A172 (cell line): ENCODE data around the gene ZNF584. TPM values are rescaled to one million over a fixed set of nuclear protein-coding genes. Genes with fewer than 3 reads are reported as not detected.

Source experiments
- DNase-seq: peaks from one replicate; pipeline ENCODE4 v3.0.0-alpha.2; 2015; ENCODE audit warnings: low spot score
- total RNA-seq: library from RNA; depleted of rRNA; stranded (reverse); fragments of >200 nt; shearing (Covaris generic); gene quantifications from 2 replicates; pipeline ENCODE4 v1.2.3, GENCODE V29; 2014

ZNF584 gene
- total RNA-seq, 1 experiment from 2014 or later, result 42.1 TPM

DNA sequence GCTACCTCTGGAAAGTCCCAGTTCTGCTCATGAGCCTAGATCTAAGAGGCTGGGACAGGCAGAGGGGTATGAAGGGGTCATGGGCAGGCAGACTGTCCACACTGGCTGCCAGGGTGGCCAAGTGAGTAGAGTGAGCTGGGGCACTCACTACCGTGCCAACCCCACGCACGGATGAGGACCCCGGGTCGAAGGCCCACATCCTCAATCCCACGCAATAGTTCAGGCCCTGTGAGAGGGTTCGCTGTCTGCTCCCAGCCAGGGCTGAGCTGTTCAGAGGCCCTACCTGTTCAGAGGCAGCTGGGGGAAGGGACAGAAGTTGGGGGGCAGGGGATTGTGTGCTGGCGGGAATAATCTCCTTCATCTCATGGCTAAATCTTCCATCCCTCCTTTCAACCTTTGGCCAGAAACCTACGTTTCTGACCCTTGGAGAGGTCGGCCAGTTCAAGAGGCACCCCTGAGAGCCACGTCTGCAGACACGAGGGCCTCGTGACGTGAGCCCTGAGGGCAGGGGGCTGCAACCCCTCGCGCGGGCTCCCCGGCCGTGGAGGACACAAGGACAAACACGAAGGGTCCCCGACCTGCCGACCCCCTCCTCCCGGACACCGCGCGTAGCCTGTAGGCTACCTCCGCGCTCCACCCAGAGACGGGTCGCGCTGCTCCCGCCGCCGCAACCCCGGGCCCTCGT is 22.4 kb upstream of the ZNF584 start:
- DNase-seq, result no peak

DNA sequence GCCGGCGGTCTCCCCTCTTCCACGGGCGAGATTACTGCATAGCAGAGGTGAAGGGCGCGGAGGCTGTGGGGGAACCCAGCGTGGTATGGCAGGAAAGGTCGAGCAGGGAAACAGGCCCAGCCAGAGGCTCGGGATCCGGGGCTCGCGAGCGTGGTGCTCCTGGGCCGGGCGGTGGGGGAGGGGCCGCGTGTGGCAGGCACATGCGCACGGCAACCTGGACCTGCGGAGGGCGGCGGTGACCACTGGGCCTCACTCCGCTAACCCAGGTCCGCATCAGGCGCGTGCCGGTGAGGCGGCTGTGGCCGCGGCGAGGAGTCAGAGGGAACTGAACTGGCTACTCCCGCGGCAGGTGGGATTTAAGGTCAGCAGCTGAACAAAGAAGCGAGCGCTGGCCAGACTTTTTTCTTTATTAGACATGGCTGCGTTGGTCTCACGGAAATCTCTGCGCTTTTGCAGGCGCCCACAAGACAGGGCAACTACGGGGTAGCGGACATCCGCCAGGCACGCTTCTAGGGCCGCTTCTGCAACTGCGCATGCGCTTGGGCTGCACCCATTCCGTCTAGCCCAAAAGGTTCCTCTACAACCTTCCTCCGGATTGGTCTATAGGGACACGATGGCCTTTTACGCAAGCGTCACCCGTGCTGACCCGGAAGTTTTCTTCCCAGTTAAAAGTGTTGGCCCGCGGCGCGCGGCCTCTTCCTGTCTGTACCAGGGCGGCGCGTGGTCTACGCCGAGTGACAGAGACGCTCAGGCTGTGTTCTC is 21.7 kb upstream of the ZNF584 start, which contains the start of gene RPS5:
Gene RPS5, plus strand, starts transcription at position 694 of the 762 bp plus-strand sequence. CDS start 869 bp downstream, outside the sequence.
- peak; percentile 100 for DNase-seq

DNA sequence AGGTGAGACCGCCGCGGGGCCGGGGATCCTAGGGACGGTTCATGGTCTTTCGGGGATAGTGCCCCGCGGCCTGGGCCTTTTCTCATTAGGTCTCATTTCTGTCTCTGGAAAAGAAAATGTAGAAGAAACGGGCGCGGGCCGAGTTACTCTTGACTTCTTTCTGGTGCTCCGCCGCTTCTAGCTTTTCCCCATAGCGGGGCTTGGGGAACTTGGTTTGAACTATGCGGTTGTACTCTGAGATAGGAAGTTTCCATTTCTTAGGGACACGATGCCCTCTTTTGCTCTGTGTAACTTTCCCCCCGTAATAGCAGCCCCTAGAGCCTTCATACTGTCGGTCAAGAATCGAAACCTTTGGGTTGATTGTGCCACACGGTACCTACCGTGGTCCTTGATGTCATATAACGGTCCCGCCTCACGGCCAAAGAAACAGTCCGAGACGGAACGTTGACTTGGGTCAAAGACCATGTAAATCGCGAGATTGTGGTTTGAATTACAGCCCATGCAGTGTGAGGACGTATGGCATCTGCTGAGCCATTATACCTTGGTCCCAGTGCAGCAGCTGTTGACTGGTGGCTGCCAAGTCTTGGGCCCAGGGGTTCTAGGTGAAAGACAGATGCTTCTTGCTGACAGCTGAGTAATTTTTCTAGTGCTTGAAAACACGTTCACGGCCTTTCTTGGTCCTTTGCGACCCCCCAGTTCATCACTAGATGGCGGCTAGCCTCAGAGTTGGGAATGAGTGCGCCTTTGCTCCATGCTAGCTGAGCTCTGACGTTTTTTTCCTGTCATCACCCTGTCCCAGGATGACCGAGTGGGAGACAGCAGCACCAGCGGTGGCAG is 20.9 kb upstream of the ZNF584 start:
- DNase-seq, result no peak

DNA sequence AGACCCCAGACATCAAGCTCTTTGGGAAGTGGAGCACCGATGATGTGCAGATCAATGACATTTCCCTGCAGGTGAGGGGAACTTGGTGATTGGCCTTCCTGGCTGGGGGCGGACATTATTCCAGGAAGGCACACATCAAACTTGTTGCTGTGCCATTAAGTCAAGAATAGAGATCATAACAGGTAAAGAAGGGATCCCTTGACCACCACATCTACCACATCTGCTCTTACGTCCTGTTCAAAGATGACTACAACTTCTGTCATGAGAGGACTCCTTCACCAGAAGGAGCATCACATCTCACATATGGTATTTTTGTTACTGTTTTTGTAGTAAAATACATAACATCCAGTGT is 20.3 kb upstream of the ZNF584 start:
- DNase-seq, result no peak

DNA sequence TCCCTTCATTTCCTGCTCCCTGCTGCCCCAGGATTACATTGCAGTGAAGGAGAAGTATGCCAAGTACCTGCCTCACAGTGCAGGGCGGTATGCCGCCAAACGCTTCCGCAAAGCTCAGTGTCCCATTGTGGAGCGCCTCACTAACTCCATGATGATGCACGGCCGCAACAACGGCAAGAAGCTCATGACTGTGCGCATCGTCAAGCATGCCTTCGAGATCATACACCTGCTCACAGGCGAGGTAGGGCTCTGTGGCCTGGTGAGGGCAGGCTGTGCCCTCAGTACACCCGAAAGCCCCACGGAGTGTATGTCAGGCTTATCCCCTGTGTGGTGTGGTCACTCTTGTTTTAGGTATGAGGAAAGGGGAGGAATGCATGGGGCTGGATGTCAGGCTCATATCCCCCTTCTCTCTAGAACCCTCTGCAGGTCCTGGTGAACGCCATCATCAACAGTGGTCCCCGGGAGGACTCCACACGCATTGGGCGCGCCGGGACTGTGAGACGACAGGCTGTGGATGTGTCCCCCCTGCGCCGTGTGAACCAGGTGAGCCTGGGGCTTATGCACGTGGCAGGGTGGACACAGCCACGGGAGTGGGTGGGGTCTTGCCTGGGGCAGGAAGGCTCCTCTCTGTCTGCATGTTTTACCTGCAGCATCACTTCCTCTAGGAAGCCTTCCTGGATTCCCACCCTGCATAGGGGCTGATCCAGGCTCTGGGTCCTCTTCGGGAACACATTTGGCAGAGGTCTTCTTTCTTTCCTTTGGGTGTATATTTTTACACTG is 15.3 kb upstream of the ZNF584 start:
- no peak for DNase-seq

DNA sequence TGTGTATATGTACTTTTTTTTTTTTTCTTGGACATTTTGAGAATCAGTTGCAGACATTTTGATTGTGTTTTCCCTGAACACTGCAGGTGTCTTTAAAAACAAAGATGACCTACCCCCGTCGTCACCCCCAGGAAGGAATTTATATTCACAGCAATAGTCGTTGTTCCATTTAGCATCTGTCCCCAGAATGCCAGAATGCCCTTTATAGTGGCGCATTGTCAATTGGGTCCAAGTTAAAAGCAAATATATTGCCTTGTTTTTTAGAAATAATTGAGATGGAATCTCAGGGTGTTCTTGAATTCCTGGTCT is 14.8 kb upstream of the ZNF584 start:
- no peak for DNase-seq

DNA sequence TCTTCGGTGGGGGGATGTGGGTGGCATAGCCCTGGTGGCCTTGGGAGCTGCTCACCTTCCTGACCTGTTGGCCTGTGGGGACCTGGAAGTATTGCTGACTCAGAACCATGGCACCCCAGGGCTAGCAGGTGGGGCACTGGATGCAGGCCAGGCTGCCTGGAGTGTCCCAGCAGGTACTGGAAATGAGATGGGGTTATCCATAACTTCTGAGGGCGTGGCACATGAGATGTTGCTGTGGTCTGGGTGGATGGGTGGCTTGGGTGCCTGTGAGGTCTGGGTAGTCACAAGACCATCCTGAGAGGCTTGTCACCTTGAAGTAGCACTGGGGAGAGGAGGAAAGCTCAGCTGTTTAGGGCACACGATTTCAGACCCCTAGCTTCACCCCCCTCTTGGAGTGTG is 13.6 kb upstream of the ZNF584 start:
- peak; percentile 49 for DNase-seq

DNA sequence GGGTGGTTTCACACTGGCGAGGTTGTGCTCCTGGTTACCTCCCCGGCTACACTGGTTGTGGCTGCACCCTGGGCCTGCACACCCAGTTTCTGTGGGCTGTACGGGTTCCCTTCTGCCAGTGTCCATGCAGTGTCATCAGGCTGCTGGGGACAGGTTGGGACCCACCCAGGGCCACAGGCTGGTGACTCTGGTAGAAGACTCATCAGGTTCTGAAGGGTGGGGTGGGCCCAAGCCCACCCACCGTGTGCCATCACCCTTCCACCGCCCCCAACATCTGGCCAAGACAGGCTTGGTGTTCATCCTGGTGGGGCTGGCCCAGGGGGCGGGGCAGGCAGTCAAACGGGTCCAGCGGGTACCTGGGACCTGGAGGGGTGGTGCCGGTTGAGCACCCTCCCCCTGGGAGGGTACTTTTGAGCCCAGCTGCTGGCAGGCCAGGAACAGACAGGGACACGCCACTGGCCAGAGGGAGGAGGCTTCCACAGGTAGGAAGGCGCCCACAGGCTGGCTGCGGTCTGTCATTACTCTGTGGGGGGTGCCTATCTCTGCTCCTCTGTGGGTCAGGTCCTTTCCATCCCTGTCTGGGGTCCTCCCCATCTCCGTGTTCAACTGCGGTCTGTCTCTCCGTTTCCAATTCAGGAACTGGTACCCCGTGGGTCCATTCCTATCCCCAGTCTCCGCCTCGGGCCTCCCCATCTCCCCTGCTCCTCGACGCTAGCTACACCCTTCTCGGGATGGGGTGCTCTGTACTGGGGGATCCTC is 13.1 kb upstream of the ZNF584 start, which contains the start of gene RNF225:
Gene RNF225, plus strand, starts transcription at position 437 of the 759 bp plus-strand sequence. CDS start 434 bp downstream, outside the sequence.
- no peak for DNase-seq

DNA sequence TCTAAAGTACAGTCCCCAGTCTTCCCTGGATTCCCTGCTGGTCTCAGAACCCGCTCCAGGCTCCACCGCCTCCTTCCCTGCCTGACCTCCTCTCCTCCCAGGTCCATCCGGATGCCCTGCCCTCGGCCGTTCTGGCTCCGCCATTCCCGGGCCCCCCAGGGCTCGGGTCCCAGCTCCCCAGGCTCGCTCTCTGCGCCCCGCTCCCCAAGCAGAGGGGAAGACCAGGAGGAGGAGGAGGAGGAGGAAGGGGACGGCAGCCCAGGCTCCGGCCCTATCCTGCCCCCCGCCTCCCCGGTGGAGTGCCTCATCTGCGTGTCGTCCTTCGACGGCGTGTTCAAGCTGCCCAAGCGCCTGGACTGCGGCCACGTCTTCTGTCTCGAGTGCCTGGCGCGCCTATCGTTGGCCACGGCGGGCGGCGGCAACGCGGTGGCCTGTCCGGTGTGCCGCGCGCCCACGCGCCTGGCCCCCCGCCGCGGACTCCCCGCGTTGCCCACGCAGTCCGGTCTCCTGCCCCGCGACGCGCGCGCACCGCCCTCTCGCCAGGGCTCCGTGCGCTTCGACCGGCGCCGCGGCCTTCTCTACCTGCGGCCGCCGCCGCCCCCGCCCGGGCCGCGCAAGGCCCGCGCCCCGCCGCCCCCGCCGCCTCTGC is 12.3 kb upstream of the ZNF584 start:
- DNase-seq, result no peak

DNA sequence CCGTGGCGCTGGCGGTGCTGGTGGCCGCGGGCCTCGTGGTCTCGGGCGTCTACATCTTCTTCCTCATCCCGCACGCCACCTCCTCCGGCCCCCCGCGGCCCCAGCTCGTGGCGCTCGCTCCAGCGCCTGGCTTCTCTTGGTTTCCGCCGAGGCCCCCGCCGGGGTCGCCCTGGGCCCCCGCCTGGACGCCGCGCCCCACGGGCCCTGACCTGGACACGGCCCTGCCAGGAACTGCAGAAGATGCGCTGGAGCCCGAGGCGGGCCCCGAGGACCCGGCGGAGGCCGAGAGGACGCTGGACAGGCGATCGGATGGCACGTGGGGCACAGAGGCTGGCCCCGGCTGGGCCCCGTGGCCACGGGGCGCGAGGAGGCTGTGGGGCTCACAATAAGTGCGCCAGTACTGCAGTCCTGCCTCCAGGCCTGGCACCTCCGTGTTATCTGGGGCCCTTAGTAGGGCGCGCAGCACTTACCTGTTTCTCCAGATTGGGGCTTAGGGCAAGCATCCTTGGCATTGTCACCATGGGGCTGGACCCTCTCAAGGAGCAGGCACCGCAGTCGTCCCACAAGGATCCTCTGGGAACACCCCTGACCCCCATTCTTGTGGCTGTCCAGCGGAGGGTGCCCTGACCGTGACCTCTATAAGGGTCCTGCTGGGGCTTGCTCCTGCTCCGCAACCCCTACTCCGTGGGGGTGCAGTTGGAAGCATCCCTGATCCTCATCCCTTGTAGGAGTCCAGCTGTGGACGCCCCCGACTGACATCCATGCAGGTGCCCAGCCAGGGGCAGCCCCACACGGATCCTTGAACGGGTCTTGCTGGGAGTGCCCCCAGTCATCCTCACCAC is 11.5 kb upstream of the ZNF584 start:
- no peak for DNase-seq

DNA sequence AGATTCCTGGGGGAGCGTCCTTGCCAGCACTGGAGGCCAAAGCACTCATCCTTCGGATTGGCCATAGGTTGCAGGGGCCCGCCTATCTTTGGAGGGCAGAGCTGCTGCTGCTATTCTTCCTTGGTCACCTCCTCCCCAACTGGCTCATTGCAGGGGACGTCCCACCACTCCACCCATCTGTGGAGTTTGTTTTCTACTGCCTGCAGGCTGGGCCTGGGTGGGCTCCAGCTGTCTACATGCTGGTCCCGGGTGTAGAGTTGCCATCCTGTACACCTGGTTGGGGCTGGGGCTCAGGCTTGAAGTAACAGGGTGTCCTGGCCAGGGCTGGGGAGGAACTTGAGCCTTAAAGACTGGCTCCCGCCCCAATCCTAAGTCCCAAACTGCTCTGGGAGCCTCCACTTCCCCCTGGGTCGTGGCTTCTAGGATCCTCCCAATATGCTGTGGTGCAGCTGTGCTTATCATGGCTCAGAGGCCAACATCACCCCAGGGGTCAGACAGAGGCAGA is 10.9 kb upstream of the ZNF584 start:
- no peak for DNase-seq

DNA sequence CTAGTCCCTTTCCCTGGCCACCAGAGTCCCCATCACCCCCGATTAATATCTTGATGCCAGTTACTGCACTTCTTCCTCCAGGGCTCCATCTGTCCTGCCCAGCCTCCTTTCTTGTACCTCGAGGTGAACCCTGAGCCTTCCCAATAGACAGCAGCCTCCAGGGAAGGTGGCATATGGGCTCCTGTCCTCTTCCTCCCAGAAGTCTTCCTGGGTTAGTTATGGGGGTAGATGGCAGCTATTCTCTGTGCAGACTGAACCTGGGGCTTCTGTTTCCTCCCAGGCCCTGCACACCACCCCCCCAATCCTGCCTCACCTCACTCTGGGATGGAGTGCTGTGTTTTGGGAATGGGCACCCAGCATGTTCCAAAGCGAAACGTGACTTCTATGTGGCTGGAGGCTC is 10.4 kb upstream of the ZNF584 start:
- DNase-seq, result no peak

DNA sequence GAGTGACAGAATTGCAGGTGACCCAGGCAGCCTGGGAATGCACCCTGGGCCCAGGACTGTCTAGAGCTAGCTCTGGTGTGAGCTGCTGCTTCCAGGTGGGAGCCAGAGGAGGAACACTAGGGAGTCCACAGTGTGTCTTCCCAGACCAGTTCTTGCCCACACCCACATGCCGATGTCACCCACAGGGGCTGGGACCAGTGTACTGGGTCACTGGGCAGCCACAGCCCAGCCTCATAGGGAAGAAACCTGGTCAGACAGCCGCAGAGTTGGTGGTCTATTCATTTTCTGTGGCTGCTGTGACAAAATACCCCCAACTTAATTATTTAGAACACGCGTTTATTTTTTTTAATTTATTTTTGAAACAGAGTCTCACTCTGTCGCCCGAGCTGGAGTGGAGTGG is 9.9 kb upstream of the ZNF584 start:
- no peak for DNase-seq

DNA sequence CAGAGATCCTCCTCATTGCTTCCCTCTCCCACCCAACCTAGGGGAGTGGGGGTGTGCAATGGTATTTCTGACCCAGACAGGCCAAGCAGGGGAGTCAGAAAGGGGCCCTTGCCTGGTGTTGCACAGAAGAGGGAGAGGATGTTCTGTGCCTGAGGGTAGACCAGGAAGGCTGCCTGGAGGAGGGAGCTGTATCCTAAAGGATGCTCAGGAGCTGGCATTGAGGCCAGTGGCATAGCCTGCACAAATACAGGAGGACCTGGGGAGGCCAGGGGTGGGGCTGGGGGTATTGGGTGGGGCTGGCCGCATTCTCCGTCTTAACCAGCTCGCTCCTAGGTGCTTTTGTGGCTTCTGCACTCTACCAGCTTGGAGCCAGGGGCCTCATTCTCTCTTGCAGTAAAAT is 8.5 kb upstream of the ZNF584 start:
- DNase-seq, result no peak

DNA sequence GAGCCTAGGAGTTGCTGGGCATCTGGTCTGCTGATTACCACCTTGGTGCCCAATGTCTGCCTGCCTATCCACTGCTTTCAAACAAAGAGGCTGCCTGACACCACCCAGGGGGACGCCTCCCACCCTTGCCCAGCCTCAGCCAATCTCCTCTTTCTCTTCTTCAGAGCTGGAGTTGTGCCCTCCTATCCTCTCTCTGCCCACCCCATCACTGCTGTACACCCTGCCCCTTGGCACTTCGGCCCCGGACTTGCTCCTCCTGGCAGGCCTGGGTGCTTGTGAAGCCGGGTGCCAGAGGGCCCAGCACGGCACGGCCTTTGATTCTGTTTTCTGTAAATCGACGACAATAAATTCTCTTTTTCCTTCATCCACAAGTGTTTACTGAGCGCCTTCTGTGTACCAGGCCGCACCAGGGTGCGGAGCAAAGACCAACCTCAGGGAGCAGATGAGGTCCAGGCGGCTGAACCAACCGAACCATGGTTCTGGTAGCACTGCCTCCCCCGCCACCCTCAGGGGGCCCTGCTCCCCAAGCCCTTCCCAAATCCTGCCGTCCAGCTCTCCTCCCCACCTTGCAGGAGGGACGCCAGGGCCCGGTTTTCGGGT is 8.0 kb upstream of the ZNF584 start:
- DNase-seq, result no peak

DNA sequence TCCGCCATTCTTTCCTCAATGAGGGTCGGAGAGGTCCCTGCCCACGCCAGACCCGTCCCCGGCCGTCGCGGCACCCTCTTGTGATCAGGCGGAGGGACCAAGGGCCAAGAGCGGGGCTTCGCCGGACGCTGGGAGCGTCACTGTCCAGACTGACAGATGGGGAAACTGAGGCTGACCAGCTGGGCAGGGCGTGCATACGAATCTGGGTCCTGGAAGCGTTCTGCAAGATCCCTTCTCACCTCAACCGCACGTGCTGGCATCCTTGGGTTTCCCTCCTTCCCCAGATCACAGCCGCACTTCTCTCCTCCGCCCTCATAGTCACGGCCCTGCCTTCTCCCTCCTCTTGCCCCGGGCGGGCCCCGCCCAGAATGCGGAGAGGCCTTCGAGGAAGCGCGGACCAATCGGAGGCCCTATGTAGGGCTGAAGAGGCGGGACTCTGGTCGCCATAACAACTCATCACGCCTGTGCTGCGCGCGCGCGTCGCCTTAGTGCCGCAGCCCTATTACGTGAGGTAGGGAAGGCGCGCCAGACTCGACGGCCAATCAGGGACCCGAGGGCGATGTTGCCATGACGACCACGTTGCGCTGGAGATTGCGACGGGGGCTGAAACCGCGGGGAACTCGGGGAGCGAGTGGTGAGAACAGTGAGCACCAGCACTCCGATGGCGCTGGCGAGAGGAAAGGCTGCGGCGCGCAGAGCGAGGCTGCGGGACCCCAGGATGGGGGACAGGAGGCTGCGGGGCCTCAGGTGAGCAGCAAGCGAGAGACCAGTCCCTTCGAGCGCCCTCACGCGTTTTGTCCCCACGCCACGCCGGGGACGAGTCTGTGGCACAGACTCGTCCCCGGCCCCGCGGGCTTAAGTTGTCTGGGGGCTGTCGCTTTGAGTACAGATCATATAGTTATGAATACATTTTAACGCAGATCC is 7.3 kb upstream of the ZNF584 start:
- peak; percentile 100 for DNase-seq

DNA sequence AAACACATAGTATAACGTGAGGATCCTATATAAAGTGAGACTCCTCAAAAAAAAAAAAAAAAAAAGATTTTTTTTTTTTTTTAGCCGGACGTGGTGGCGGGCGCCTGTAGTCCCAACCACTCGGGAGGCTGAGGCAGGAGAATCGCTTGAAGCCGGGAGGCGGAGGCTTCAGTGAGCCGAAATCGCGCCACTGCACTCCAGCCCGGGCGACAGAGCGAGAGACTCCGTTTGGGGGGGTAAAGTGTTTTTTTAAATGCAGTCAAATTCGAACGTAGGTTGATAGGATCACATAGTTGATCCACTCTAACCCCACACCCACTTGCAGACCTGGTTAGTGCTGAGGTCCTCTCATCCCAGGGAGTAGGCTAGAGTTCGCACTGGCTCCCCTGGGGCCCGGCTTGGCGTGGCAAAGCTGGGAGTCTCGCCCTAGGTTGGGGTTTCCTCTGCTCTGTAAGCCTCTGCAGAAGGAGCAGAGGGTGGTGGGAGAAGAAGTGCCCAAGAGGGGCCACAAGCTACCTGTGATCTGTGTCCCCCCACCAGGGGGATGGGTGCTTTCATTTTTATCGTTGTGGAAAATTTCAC is 6.5 kb upstream of the ZNF584 start:
- DNase-seq, result no peak
